ENCODE data around the gene HERC4. TPM values are rescaled to one million over a fixed set of nuclear protein-coding genes. Genes with fewer than 3 reads are reported as not detected.

HERC4 gene
- total RNA-seq, 2 experiments from 2014 or later, result 34.2 to 72.6 TPM

- TF ChIP-seq EZH2phosphoT487 (IDR thresholded peaks at IDR 0.05; ENCODE audit: borderline replicate concordance, low read depth, low read length) (no peak), CTCF (conservative IDR thresholded peaks at IDR 0.05; ENCODE audit: low read length) (no peak)
- H3K27ac ChIP-seq (ENCODE audit: low read depth, low read length, poor library complexity, severe bottlenecking), result no peak overlapping the region
- no peaks in the 10 kb centered on the region for H3K9me3 ChIP-seq (ENCODE audit: low read length)
- intact Hi-C loops (cut with micrococcal nuclease; ENCODE audit: unreplicated experiment), result no loop called here
- no peak overlapping the region for H3K4me2 ChIP-seq (ENCODE audit: low read length)
- H3K9me2 ChIP-seq (ENCODE audit: insufficient read depth, low read length), result no peaks in the 10 kb centered on the region
- CTCF ChIA-PET (ENCODE audit: unreplicated experiment), result no interaction called here
- peaks cover 59% of the 10 kb centered on the region; the same call in 1 of the 2 replicates for H3K79me2 ChIP-seq (ENCODE audit: insufficient read depth, low read depth, low read length)
- no peak for DNase-seq (ENCODE audit: low spot score)
- H3K4me3 ChIP-seq (ENCODE audit: low read depth, low read length, poor library complexity, severe bottlenecking), result no peak overlapping the region
- POLR2A ChIA-PET, result interaction anchor here (0.6 kb wide), 1 partner anchor 867 kb away, joined by 5 read pairs; no protein-coding TSS in a partner anchor
- no peaks in the 10 kb centered on the region for H3K4me1 ChIP-seq (ENCODE audit: insufficient read depth, low read length, poor library complexity, severe bottlenecking)
- BruUV-seq (replicated peaks), result no TSS peak
- H3K36me3 ChIP-seq (ENCODE audit: insufficient read depth, low read length), result peaks cover 99% of the 10 kb centered on the region
- H4K20me1 ChIP-seq (ENCODE audit: insufficient read depth, low read length), result peaks cover 3% of the 10 kb centered on the region; the same call in 1 of the 2 replicates
- no peak overlapping the region for H2AFZ ChIP-seq (ENCODE audit: low read length)
Observed at GRCh38 chr10:67893637-67894036, 181.4 kb downstream of the HERC4 start.

- POLR2A ChIA-PET, result interaction anchor here (0.6 to 2.0 kb wide), 22 partner anchors 11 to 1974 kb away, joined by 3 to 16 read pairs (median 4); partner anchors contain the start of genes HNRNPH3 and PBLD
- peaks cover 49% of the 10 kb centered on the region for H3K79me2 ChIP-seq (ENCODE audit: insufficient read depth, low read depth, low read length)
- TF ChIP-seq EZH2phosphoT487 (IDR thresholded peaks at IDR 0.05; ENCODE audit: borderline replicate concordance, low read depth, low read length), result no peak
- TF ChIP-seq CTCF (conservative IDR thresholded peaks at IDR 0.05; ENCODE audit: low read length), result 0 out of 2 replicates have a peak, but pooled peaks have one; percentile 7
- H3K9me3 ChIP-seq (ENCODE audit: low read length), result no peaks in the 10 kb centered on the region
- peak overlapping the region; percentile 72 for H3K4me2 ChIP-seq (ENCODE audit: low read length)
- CTCF ChIA-PET (ENCODE audit: unreplicated experiment), result interaction anchor here (0.6 to 0.7 kb wide), 2 partner anchors 96 to 271 kb away, joined by 3 to 6 read pairs; no protein-coding TSS in a partner anchor
- H3K27ac ChIP-seq (ENCODE audit: low read depth, low read length, poor library complexity, severe bottlenecking), result peak overlapping the region; percentile 75
- H3K36me3 ChIP-seq (ENCODE audit: insufficient read depth, low read length), result peaks cover 34% of the 10 kb centered on the region
- peak overlapping the region; percentile 78 for H3K4me3 ChIP-seq (ENCODE audit: low read depth, low read length, poor library complexity, severe bottlenecking)
- DNase-seq (ENCODE audit: low spot score), result peak; percentile 87
- peaks cover 17% of the 10 kb centered on the region for H3K4me1 ChIP-seq (ENCODE audit: insufficient read depth, low read length, poor library complexity, severe bottlenecking)
- peak overlapping the region; percentile 26; the same call in 1 of the 2 replicates for H2AFZ ChIP-seq (ENCODE audit: low read length)
- no TSS peak for BruUV-seq (replicated peaks)
- intact Hi-C loops (cut with micrococcal nuclease; ENCODE audit: unreplicated experiment), result loop anchor here (1.0 to 10.0 kb wide), 5 partner anchors 30 to 447 kb away; partner anchors contain the start of genes HERC4, HNRNPH3 and PBLD
- peaks cover 14% of the 10 kb centered on the region; the same call in 1 of the 2 replicates for H4K20me1 ChIP-seq (ENCODE audit: insufficient read depth, low read length)
- H3K9me2 ChIP-seq (ENCODE audit: insufficient read depth, low read length), result no peaks in the 10 kb centered on the region
Observed at GRCh38 chr10:67884842-67885670, 190.0 kb downstream of the HERC4 start.
